GM23338 (cell line): ENCODE data around the gene PGAP3. TPM values are rescaled to one million over a fixed set of nuclear protein-coding genes. Genes with fewer than 3 reads are reported as not detected.
A peak's percentile ranks its signal among the peaks of the same experiment; 100 is the strongest.

Source experiments
- ATAC-seq: fragments of 200-7000 bp; cut with Tn5 transposase; 3 replicates; pipeline ENCODE4 v1.9.1; 2020
- DNase-seq: peaks from one replicate; pipeline ENCODE4 v3.0.0-alpha.2; 2015; ENCODE audit warnings: low spot score
- H2AFZ ChIP-seq: fragments of 200-600 bp; sonication (generic); 2 replicates; pipeline ENCODE4 v1.8.0; 2016; ENCODE audit warnings: antibody characterized with exemption, mild to moderate bottlenecking, moderate library complexity
- H3F3A ChIP-seq: fragments of 200-600 bp; sonication (generic); replicated peaks from 2 replicates; pipeline ENCODE4 v1.8.0; 2017; ENCODE audit warnings: antibody characterized with exemption, mixed run types, low read depth
- H3K27ac ChIP-seq: fragments of 200-600 bp; sonication (generic); 2 replicates; pipeline ENCODE4 v1.6.1; 2016; ENCODE audit warnings: low read depth
- H3K27me3 ChIP-seq: fragments of 200-600 bp; sonication (generic); 2 replicates; pipeline ENCODE4 v1.8.0; 2016; ENCODE audit warnings: mild to moderate bottlenecking, mixed run types, moderate library complexity; ENCODE audit not compliant: insufficient read depth
- H3K36me3 ChIP-seq: fragments of 200-600 bp; sonication (generic); 2 replicates; pipeline ENCODE4 v1.8.0; 2016; ENCODE audit warnings: mild to moderate bottlenecking; ENCODE audit not compliant: insufficient read depth
- H3K4me1 ChIP-seq: fragments of 200-600 bp; sonication (generic); 2 replicates; pipeline ENCODE4 v1.8.0; 2016; ENCODE audit warnings: mild to moderate bottlenecking, moderate library complexity; ENCODE audit not compliant: insufficient read depth
- H3K4me2 ChIP-seq: fragments of 200-600 bp; sonication (generic); 2 replicates; pipeline ENCODE4 v1.7.1; 2017; ENCODE audit warnings: mixed run types
- H3K4me3 ChIP-seq: fragments of 200-600 bp; sonication (generic); 2 replicates; pipeline ENCODE4 v1.6.1; 2016; ENCODE audit warnings: mixed run types
- H3K79me2 ChIP-seq: fragments of 200-600 bp; sonication (generic); replicated peaks from 2 replicates; pipeline ENCODE4 v1.8.0; 2017; ENCODE audit warnings: mild to moderate bottlenecking; ENCODE audit not compliant: insufficient read depth
- H3K9me2 ChIP-seq: fragments of 200-600 bp; sonication (generic); 2 replicates; pipeline ENCODE4 v1.8.0; 2017; ENCODE audit not compliant: insufficient read depth
- H4K20me1 ChIP-seq: fragments of 200-600 bp; sonication (generic); replicated peaks from 2 replicates; pipeline ENCODE4 v1.8.0; 2017; ENCODE audit warnings: mild to moderate bottlenecking; ENCODE audit not compliant: insufficient read depth
- H3K27ac Mint-ChIP-seq: 2 replicates; pipeline ENCODE4 v1.8.0; 2020; ENCODE audit warnings: inconsistent platforms, mild to moderate bottlenecking, moderate library complexity, mixed read lengths
- H3K27me3 Mint-ChIP-seq: 3 replicates; pipeline ENCODE4 v1.8.0; 2022; ENCODE audit warnings: low read depth, mild to moderate bottlenecking, moderate library complexity, mixed read lengths, inconsistent platforms; ENCODE audit not compliant: insufficient read depth, poor library complexity
- H3K36me3 Mint-ChIP-seq: 3 replicates; pipeline ENCODE4 v1.8.0; 2021; ENCODE audit warnings: low read depth, mild to moderate bottlenecking, inconsistent platforms, moderate library complexity, mixed read lengths
- H3K4me1 Mint-ChIP-seq: 3 replicates; pipeline ENCODE4 v1.8.0; 2020; ENCODE audit warnings: mild to moderate bottlenecking, inconsistent platforms, mixed read lengths
- H3K4me3 Mint-ChIP-seq: 3 replicates; pipeline ENCODE4 v1.8.0; 2021; ENCODE audit warnings: moderate library complexity, mild to moderate bottlenecking, inconsistent platforms, mixed read lengths
- H3K9me3 Mint-ChIP-seq: 3 replicates; pipeline ENCODE4 v1.8.0; 2020; ENCODE audit warnings: moderate library complexity, mild to moderate bottlenecking, inconsistent platforms, mixed read lengths
- CREB1 ChIP-seq: fragments of 250-450 bp; sonication (Bioruptor Pico); IDR thresholded peaks from 2 replicates; pipeline ENCODE4 v1.5.0; 2020; ENCODE audit warnings: low read depth, mild to moderate bottlenecking, moderate library complexity
- EZH2 ChIP-seq: fragments of 200-600 bp; sonication (generic); IDR thresholded peaks from one replicate; pipeline ENCODE4 v1.8.0; 2017; ENCODE audit warnings: antibody characterized with exemption, mild to moderate bottlenecking, low read depth; ENCODE audit not compliant: unreplicated experiment
- EZH2phosphoT487 ChIP-seq: fragments of 200-600 bp; sonication (generic); IDR thresholded peaks from one replicate; pipeline ENCODE4 v1.8.1; 2018; ENCODE audit warnings: antibody characterized with exemption; ENCODE audit not compliant: unreplicated experiment
- JUNB ChIP-seq: IDR thresholded peaks from one replicate; pipeline ENCODE4 v1.6.1; 2016; ENCODE audit warnings: antibody characterized with exemption; ENCODE audit not compliant: unreplicated experiment
- POLR2AphosphoS5 ChIP-seq: IDR thresholded peaks from 2 replicates; pipeline ENCODE4 v1.6.1; 2016; ENCODE audit warnings: antibody characterized with exemption, low read depth
- REST ChIP-seq: IDR thresholded peaks from one replicate; pipeline ENCODE4 v1.6.1; 2018; ENCODE audit warnings: antibody characterized with exemption; ENCODE audit not compliant: unreplicated experiment
- ZNF114 ChIP-seq: fragments of 250-450 bp; sonication (Bioruptor Pico); IDR thresholded peaks from 2 replicates; pipeline ENCODE4 v1.5.0; 2020; ENCODE audit warnings: mild to moderate bottlenecking, moderate library complexity
- ZNF331 ChIP-seq: fragments of 250-450 bp; sonication (Bioruptor Pico); IDR thresholded peaks from 2 replicates; pipeline ENCODE4 v1.5.0; 2020; ENCODE audit warnings: low read depth, mild to moderate bottlenecking, moderate library complexity
- polyA plus RNA-seq: library from polyadenylated mRNA; unstranded; fragments of >200 nt; fragmentation: Nextera tagmentation; extraction: Ambion mirVana; gene quantifications from 2 replicates; pipeline ENCODE4 v1.2.1, GENCODE V29; 2016
- total RNA-seq: library from RNA; depleted of rRNA; stranded (reverse); fragments of >200 nt; shearing (Covaris generic); gene quantifications from 2 replicates; pipeline ENCODE4 v1.2.3, GENCODE V29; 2014
- TF ChIP-seq, protein P1 (sequence below), 2 experiments: fragments of 200-600 bp in 1 of 2; sonication (generic) in 1 of 2; conservative IDR thresholded peaks; 2 replicates each; pipeline versions ENCODE4 v1.5.1 to v1.6.1; 2016 to 2017; ENCODE audit warnings: antibody characterized with exemption in 2 of 2, low read depth in 2 of 2, mild to moderate bottlenecking in 2 of 2, moderate library complexity in 1 of 2

The PGAP3 gene
- total and polyA plus RNA-seq, 2 experiments from 2014 or later = 7.0 to 10.7 TPM

DNA sequence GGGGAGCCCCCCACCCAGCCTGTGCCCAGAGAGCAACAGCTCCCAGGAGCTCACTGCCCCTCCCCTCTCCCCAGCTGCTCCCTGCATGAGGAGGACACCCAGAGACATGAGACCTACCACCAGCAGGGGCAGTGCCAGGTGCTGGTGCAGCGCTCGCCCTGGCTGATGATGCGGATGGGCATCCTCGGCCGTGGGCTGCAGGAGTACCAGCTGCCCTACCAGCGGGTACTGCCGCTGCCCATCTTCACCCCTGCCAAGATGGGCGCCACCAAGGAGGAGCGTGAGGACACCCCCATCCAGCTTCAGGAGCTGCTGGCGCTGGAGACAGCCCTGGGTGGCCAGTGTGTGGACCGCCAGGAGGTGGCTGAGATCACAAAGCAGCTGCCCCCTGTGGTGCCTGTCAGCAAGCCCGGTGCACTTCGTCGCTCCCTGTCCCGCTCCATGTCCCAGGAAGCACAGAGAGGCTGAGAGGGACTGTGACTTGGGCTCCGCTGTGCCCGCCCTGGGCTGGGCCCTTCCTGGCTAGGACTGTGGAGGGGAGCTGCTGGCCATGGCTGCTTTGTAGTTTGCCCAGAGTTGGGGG, 22.1 kb downstream of the PGAP3 start:
- Mint-ChIP-seq H3K4me3 (no peak overlapping the region), H3K36me3 (peaks cover 10% of the 10 kb centered on the region; the same call in 2 of the 3 replicates), H3K9me3 (no peaks in the 10 kb centered on the region; the same call in 2 of the 3 replicates), H3K27ac (no peak overlapping the region), H3K4me1 (peaks cover 47% of the 10 kb centered on the region), H3K27me3 (peaks cover 28% of the 10 kb centered on the region)
- TF ChIP-seq JUNB (no peak), POLR2AphosphoS5 (no peak), REST (no peak), ZNF114 (CRISPR knock-in tag) (no peak), EZH2 (no peak), CREB1 (CRISPR knock-in tag) (no peak)
- TF ChIP-seq, protein P1, sequence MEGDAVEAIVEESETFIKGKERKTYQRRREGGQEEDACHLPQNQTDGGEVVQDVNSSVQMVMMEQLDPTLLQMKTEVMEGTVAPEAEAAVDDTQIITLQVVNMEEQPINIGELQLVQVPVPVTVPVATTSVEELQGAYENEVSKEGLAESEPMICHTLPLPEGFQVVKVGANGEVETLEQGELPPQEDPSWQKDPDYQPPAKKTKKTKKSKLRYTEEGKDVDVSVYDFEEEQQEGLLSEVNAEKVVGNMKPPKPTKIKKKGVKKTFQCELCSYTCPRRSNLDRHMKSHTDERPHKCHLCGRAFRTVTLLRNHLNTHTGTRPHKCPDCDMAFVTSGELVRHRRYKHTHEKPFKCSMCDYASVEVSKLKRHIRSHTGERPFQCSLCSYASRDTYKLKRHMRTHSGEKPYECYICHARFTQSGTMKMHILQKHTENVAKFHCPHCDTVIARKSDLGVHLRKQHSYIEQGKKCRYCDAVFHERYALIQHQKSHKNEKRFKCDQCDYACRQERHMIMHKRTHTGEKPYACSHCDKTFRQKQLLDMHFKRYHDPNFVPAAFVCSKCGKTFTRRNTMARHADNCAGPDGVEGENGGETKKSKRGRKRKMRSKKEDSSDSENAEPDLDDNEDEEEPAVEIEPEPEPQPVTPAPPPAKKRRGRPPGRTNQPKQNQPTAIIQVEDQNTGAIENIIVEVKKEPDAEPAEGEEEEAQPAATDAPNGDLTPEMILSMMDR (conservative IDR thresholded peaks at IDR 0.05; ENCODE audit: low read depth in 2 of 2) = no peak
- Histone ChIP-seq H3F3A (peaks cover 3% of the 10 kb centered on the region), H3K4me2 (peak overlapping the region; percentile 51; the same call in 1 of the 2 replicates), H2AFZ (no peak overlapping the region), H3K27me3 (peaks cover 41% of the 10 kb centered on the region), H3K36me3 (no peaks in the 10 kb centered on the region), H3K27ac (no peak overlapping the region), H3K79me2 (no peaks in the 10 kb centered on the region), H3K4me1 (peaks cover 46% of the 10 kb centered on the region), H3K9me2 (no peaks in the 10 kb centered on the region), H3K4me3 (no peak overlapping the region), H4K20me1 (no peaks in the 10 kb centered on the region; the same call in 1 of the 2 replicates)
- no peak; the same call in 2 of the 3 replicates for ATAC-seq
- DNase-seq = no peak

DNA sequence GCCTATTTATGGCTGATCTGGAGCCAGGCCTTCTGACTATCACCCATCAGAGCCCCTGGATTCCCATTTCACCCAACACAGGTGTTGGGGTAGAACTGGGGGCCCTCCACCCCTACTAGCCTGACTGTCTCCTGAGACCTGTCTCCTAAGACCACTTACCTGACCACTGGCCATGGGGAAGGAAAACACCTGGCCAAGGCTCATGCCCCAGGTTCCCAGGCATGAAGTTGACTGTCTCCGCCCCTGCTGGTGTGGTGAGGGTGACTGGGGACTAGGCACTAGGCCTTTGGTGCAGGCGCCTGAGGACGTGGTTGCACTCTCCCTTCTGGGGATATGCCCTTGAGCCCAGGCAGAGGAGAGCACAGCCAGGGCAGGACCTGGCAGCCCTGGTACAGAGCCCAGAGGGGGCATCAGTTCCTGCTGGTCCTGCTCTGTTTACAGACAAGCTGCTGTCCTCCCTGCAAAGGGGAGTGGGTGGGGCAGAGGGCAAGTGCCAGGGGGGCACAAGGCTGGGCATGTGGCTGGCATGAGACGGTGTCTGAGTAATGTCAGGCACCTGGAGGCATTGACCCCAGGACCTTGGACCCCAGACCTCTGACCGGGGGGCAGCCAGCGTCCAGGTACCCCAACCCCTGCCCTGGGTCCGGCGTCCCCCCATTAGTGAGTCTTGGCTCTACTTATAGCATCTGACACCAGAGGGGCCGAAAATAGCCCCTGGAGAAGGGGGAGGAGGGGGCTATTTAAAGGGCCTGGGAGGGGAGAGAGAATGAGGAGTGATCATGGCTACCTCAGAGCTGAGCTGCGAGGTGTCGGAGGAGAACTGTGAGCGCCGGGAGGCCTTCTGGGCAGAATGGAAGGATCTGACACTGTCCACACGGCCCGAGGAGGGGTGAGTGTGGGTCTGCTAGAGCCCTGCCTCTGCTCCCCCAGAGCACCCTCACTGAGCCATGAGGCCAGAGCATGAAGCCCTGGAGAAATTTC, 23.0 kb downstream of the PGAP3 start, which contains the start of gene TCAP:
Gene TCAP, plus strand, starts transcription at position 769 of the 981 bp plus-strand sequence. Its CDS starts 11 bp downstream, at position 780.
- H3K36me3 ChIP-seq = no peaks in the 10 kb centered on the region
- ATAC-seq (no peak), DNase-seq (peak; percentile 27)
- H3F3A ChIP-seq = peaks cover 3% of the 10 kb centered on the region
- H3K4me2 ChIP-seq = peak within 1 kb of the TSS; percentile 70
- peaks cover 47% of the 10 kb centered on the region for H3K4me1 Mint-ChIP-seq
- H3K27ac Mint-ChIP-seq = peak within 1 kb of the TSS; percentile 50
- no peak within 1 kb of the TSS for H2AFZ ChIP-seq
- peak within 1 kb of the TSS; percentile 59 for H3K4me3 Mint-ChIP-seq
- H3K4me3 ChIP-seq = peak within 1 kb of the TSS; percentile 51; the same call in 1 of the 2 replicates
- H3K4me1 ChIP-seq = peaks cover 46% of the 10 kb centered on the region
- no peaks in the 10 kb centered on the region; the same call in 2 of the 3 replicates for H3K9me3 Mint-ChIP-seq
- no peak within 1 kb of the TSS for H3K27ac ChIP-seq
- H3K27me3 ChIP-seq = peaks cover 41% of the 10 kb centered on the region
- no peaks in the 10 kb centered on the region; the same call in 1 of the 2 replicates for H4K20me1 ChIP-seq
- peaks cover 22% of the 10 kb centered on the region for H3K27me3 Mint-ChIP-seq
- H3K36me3 Mint-ChIP-seq = peaks cover 14% of the 10 kb centered on the region; the same call in 2 of the 3 replicates
- H3K79me2 ChIP-seq = no peaks in the 10 kb centered on the region
- no peaks in the 10 kb centered on the region for H3K9me2 ChIP-seq
- TF ChIP-seq EZH2phosphoT487 (no peak), ZNF331 (CRISPR knock-in tag) (no peak), ZNF114 (CRISPR knock-in tag) (no peak), JUNB (no peak)
